HT1080 (cell line): ENCODE measurements around the gene KRT84. TPM values are rescaled to one million over a fixed set of nuclear protein-coding genes. Genes with fewer than 3 reads are reported as not detected.
A peak's percentile ranks its signal among the peaks of the same experiment; 100 is the strongest.

Experiments
- DNase-seq: peaks from one replicate; pipeline ENCODE4 v3.0.0-alpha.2; 2015; ENCODE audit warnings: low read depth
- polyA plus RNA-seq, 2 experiments: library from polyadenylated mRNA; depleted of rRNA; stranded (reverse); fragments of >200 nt; gene quantifications; 2 replicates each; pipeline ENCODE4 v1.2.3, GENCODE V29; 2015
- total RNA-seq: library from RNA; depleted of rRNA; stranded (reverse); fragments of >200 nt; shearing (Covaris generic); gene quantifications from 2 replicates; pipeline ENCODE4 v1.2.3, GENCODE V29; 2014; rRNA removed

KRT84 gene
- not detected in 2 replicates for total RNA-seq
- 0.06 TPM in 1 of 2 replicates, not detected in the other for polyA plus RNA-seq (2015; cell fraction: cytosol; rRNA removed)
- not detected in 2 replicates for polyA plus RNA-seq (2015; cell fraction: nucleus; rRNA removed)

GRCh38 chr12:52385226-52385702 is at the start of gene KRT84:
KRT84 (minus strand) TSS chr12:52385652; CDS start chr12:52385585, 67 bp downstream.
- no peak for DNase-seq

GRCh38 chr12:52434760-52435530 is 49.5 kb upstream of the KRT84 start:
- peak; percentile 63 for DNase-seq

DNA sequence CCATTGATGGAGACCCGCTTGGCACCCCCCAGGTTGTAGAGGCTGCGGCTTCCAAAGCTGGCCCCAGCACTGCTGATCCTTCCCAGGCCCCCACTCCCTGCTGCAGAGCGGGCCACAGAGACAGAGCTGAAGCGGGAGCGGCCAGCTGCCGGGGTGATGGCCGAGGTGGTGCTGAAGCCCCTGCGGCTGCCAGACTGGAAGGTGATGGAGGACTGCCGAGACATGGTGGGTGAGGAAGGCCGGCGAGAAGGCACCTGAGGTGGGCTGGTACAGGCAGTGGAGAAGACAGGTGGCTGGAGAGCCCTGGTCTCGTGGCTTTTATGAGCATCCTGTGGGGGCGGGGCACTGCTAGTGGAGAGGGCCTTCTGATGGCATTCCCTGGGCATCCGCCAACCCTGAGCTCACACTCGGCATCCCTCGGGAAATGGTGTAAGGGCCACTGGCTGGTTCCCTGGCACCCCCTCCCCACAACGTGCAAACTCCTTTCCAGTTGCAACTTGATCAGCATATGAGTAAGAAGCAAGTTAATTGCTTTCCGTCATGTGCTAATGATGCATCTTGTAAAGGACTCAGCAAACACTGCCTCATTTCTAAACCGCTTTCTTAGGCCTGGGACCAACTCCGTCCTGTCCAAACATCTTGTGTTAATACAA is 48.8 kb upstream of the KRT84 start, which contains the start of gene KRT75:
KRT75 (minus strand) TSS at position 291 of the 653 bp plus-strand sequence; CDS start at position 224, 67 bp downstream.
- no peak for DNase-seq

- no peak for DNase-seq
Measured at GRCh38 chr12:52433501-52434080, 48.1 kb upstream of the KRT84 start.

GRCh38 chr12:52432559-52433207 is 47.2 kb upstream of the KRT84 start:
- DNase-seq: no peak

GRCh38 chr12:52428121-52428520 is 42.7 kb upstream of the KRT84 start:
- DNase-seq: no peak

- DNase-seq: peak; percentile 5
Measured at GRCh38 chr12:52427083-52427482, 41.6 kb upstream of the KRT84 start.

- DNase-seq: no peak
Measured at GRCh38 chr12:52426034-52426433, 40.6 kb upstream of the KRT84 start.

DNA sequence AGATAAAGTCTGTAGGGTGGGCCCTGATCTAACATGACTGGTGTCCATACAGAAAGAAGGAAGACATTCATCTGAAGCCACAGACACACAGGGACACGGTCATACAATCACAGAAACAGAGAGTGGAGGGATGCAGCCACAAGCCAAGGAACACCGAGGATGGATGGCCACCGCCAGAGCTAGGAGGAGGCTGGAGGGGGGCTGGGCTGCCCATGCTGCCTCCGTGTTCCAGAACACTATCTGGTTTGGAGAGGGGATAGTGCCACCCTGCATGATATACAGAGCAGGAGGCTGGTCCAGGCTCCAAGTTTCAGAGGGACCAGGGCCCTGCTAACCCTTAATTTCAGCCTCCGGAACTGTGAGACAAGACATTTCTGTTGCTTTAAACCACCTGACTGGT is 40.0 kb upstream of the KRT84 start:
- DNase-seq: no peak

GRCh38 chr12:52423661-52424500 is 38.4 kb upstream of the KRT84 start:
- no peak for DNase-seq

DNA sequence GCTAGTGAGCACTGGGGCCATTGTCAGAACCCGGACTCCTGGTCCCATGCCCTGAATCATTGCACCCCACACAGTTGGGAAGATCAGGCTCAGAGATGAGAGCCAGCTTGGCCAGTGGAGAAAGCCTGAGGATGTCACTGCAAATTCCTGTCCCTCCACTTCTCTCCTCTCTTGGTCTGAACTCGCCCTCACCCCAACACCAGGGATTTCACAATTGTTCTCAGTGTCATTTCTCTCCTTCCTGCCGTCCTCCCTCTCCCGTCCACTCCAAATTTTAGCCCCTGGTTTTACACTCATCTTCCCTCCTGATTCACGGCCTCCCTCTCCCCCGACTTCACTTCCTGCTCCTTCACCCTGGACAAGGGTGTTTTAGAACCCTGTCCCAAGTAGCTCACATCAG is 37.6 kb upstream of the KRT84 start:
- no peak for DNase-seq

- no peak for DNase-seq
Measured at GRCh38 chr12:52419656-52420055, 34.2 kb upstream of the KRT84 start.

DNA sequence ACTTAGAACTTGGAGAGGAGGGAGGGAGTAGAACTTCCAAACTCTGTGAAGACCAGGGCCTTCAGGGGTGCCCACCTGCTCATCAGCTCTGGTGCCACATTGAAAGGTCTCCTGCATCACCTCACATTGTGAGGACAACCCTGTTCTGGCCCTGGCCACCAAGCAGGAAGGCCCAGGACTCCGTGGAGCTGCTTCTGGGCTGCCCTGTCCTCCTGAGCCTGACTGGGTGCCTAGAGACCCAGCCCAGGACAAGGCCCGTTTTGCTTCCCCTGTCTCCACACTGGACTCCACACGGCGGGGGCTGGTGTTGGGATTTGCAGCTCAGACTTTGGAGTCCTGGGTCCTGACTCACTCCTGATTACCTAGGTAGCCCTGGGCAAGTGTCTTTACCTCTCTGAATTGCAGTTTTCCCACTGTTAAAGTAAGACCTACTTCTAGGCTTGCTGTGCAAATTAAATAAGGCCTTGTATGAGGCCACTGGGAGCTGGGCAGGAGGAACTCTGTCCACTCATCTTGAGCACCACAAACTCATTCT is 33.2 kb upstream of the KRT84 start:
- no peak for DNase-seq

DNA sequence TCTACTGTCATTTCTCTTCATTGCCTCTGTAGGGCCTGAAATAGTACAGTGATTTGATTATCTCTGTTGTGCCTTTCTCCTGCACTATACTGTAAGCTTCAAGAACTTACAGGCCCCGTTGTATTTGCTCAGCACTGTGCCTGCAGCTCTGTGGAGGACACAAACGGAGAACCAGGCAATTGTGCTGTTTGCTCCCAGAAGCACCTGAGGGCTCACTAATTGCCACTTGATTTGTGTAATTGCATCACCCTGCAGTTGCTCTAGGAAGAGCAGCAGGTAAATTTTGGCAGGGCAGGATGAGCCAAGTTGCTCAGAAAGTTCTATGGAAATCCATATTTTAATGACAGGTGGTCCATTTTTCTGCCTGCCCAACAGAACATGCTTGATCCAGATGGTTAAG is 32.3 kb upstream of the KRT84 start:
- DNase-seq: no peak

- no peak for DNase-seq
Measured at GRCh38 chr12:52416795-52417194, 31.3 kb upstream of the KRT84 start.

GRCh38 chr12:52415870-52416750 is 30.7 kb upstream of the KRT84 start:
- DNase-seq: peak; percentile 58

DNA sequence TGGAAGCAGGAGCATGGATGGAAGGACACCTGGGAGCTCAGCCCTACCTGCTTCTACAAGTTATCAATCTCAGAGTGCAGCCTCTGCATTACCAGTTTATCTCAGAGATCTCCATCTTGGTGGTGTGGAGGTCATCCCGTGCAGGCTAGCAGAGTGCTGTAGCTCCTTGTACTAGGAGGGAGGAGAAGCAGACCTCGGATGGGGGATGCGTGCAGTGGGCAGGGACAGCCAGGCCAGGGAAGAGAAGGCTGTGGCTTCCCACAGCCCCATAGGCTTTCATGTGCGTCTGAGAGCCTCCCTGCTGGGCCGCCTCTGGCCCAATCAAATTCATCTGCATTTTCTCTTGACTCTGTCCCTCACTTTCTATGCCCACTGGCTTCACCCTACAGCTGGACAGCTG is 29.5 kb upstream of the KRT84 start:
- DNase-seq: no peak

DNA sequence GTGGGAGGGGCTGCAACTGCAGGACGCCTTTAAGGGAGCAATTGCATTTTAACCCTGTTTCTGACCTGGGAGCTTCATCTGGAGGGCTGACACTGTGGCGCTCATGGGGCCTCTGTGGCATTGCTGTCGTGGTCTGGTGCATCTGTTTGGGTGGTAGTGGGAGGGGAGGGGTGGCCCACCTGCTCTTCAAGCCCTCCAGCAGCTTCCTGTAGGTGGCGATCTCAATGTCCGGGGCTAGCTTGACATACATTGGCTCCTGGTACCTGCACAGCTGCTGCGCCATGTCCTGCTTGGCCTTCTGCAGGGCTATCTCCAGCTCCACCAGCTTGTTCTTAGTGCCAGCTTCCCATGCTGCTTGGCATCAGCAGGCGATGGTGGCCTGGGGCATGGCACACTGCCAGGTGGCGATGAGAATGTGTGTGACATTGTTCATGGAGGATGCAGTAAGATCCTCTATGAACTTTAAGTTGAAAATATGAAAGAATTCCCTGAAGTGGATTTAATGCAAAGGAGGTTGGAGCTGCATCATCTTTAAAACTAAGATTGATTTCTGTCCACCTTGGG is 28.4 kb upstream of the KRT84 start:
- no peak for DNase-seq

GRCh38 chr12:52413202-52413601 is 27.8 kb upstream of the KRT84 start:
- no peak for DNase-seq
